H1 (cell line): ENCODE results near the gene PCSK9. TPM values are rescaled to one million over a fixed set of nuclear protein-coding genes. Genes with fewer than 3 reads are reported as not detected.

Source experiments
- ATF2 ChIP-seq: IDR thresholded peaks from 2 replicates; pipeline ENCODE4 v1.6.1; 2012; ENCODE audit warnings: low read length, inconsistent platforms
- BCL11A ChIP-seq, 2 experiments: IDR thresholded peaks; one replicate each; pipeline ENCODE4 v1.6.1; 2011; ENCODE audit warnings: low read depth in 2 of 2, low read length in 2 of 2, mild to moderate bottlenecking in 2 of 2
- JUND ChIP-seq: IDR thresholded peaks from 2 replicates; pipeline ENCODE4 v1.6.1; 2011; ENCODE audit warnings: mild to moderate bottlenecking, improper control_type of control experiment, low read length
- RXRA ChIP-seq: IDR thresholded peaks from 2 replicates; pipeline ENCODE4 v1.6.1; 2011; ENCODE audit warnings: low read depth, mild to moderate bottlenecking, low read length, moderate library complexity; ENCODE audit not compliant: insufficient read depth
- polyA plus RNA-seq, 7 experiments: library from polyadenylated mRNA; depleted of rRNA in 3 of 7; stranded (reverse) in 5 of 7; unstranded in 2 of 7; fragments of >200 nt in 5 of 7; fragments of 200-250 nt in 2 of 7; gene quantifications; 1 replicate in 5 of 7; 2 replicates in 1 of 7; 4 replicates in 1 of 7; pipeline versions ENCODE4 v1.2.1 to v1.2.3, GENCODE V29; 2011 to 2013; ENCODE audit warnings: missing spikeins in 2 of 7, mixed read lengths in 2 of 7
- total RNA-seq: library from RNA; stranded (reverse); fragmentation: NEBNext Ultra II Directional; extraction: Animal tissue kit (Norgen Biotek cat#: 25700); gene quantifications from 2 replicates; pipeline ENCODE4 v1.2.1, GENCODE V29; 2021
- TF ChIP-seq, protein P1 (sequence below): IDR thresholded peaks from 2 replicates; pipeline ENCODE4 v1.6.1; 2011; ENCODE audit warnings: low read depth, mild to moderate bottlenecking, low read length; ENCODE audit not compliant: insufficient read depth

PCSK9 gene
- total and polyA plus RNA-seq, 2 of the 8 experiments (the other 6 are each of a cell fraction or from before 2014, with no cell fraction given), result 22.3 to 32.3 TPM

GRCh38 chr1:55049914-55050278 is 10.5 kb downstream of the PCSK9 start (continued):
- TF ChIP-seq ATF2 (no peak), RXRA (no peak), JUND (no peak), BCL11A (IDR thresholded peaks at IDR 0.05; ENCODE audit: low read depth in 2 of 2, low read length in 2 of 2) (no peak)
- TF ChIP-seq, protein P1, sequence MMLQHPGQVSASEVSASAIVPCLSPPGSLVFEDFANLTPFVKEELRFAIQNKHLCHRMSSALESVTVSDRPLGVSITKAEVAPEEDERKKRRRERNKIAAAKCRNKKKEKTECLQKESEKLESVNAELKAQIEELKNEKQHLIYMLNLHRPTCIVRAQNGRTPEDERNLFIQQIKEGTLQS, result no peak
